NCI-H510A treated with DMSO at 0.1 percent for 48 hours (cell line): ENCODE measurements around the gene VSNL1.

Experiments used
- DNase-seq: peaks from one replicate; lab custom pipeline; 2025; lab: John Stamatoyannopoulos, UW

VSNL1 gene

DNA sequence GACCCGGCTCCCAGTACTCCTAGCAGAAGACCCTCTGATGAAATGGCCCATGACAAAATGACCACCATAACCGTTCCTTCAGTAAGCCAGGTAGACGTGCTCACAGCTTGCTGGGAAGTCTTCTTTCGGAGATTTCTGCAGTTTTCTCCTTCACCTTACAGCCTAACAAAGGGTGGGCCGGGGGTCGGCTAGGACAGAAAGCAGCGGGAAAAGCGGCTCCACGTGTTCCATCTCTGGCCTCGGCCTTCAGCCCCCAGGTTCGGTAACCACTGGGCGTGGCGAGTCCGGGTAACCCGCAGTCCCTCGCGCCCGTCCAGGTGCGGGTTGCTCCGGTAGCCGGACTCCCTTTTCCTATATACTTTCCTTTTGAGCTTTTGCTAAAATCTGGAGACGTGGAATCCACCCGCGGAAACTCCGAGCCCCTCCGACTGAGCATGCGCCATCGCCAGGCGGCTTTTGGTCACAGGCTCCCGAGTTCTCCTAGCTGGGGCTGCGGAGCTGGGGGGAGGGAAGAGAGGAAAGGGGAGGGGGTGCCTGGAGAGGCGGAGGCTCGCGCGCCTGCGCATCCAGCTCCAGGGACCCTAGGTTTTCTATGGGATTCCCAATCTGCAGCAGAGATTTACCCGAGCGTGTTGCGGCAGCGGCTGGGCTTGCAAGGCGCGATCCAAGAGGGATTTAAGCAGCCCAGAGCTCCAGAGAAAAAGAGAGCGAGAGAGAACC lies at the start of gene VSNL1:
TSS of gene VSNL1 (plus strand) at position 604 of the 720 bp plus-strand sequence. CDS start 51,379 bp downstream, outside the sequence.
- DNase-seq = peak; percentile 84

- no peak for DNase-seq
Measured at GRCh38 chr2:17495590-17495989, 44.9 kb upstream of the VSNL1 start.

DNA sequence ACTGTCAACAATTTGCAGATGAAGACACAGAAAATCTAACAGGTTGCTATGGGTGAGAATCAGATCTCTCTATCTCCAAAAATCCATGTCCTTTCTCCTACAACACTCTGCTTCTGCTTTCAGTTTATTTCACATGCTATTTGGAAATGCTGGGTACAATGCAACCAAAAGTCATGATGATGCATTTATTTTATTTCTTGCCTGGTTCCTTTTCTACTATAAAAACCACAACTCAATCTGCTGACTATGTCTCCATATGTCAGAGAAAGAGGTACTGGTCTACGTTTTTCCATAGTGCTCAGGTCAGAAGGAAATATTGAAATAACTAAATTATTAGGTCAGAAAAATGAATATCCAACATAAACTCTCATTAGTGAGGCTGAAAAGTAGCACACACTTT lies 42.8 kb upstream of the VSNL1 start:
- DNase-seq = no peak

DNA sequence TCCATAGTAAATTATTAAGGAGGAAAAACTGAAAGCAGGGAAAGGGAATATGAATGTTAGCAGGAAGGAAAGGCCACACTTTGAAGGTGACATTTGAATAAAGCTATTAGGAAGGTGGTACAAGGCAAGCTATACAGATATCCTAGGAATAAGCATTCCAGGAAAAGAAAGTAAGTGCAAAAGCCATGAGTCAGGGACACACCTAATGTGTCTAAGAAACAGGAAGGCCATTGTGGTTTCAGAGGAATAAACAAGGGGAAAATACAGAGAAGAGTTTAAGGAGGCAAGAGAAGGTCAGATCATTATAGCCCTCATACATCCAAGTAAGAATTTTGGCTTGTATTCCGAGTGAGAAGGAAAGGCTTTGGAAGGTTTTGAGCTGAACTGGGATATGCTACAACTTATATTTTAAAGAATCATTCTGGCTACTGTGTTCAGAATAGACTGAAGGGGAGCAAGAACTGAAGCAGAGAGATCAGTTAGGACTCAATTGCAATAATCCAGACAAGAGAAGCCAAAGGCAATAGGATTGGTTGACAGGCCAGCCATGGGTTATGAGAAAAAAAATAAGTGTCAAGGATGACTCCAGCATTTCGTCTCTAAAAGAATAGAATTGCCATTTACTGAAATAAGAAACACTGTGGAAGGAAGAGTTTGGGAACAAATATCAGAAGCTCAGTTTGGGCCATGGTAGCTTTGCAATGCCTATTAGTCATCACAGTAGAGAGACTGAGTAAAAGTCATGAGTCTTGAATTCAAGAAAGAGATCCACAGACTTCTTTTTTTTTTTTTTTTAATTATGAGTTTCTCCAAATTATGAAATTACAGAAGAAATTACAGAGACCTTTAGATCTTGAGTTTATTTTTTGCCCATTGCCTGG lies 33.5 kb upstream of the VSNL1 start:
- no peak for DNase-seq

GRCh38 chr2:17515652-17516051 lies 24.8 kb upstream of the VSNL1 start:
- DNase-seq = no peak

GRCh38 chr2:17517481-17518211 lies 22.9 kb upstream of the VSNL1 start:
- no peak for DNase-seq

DNA sequence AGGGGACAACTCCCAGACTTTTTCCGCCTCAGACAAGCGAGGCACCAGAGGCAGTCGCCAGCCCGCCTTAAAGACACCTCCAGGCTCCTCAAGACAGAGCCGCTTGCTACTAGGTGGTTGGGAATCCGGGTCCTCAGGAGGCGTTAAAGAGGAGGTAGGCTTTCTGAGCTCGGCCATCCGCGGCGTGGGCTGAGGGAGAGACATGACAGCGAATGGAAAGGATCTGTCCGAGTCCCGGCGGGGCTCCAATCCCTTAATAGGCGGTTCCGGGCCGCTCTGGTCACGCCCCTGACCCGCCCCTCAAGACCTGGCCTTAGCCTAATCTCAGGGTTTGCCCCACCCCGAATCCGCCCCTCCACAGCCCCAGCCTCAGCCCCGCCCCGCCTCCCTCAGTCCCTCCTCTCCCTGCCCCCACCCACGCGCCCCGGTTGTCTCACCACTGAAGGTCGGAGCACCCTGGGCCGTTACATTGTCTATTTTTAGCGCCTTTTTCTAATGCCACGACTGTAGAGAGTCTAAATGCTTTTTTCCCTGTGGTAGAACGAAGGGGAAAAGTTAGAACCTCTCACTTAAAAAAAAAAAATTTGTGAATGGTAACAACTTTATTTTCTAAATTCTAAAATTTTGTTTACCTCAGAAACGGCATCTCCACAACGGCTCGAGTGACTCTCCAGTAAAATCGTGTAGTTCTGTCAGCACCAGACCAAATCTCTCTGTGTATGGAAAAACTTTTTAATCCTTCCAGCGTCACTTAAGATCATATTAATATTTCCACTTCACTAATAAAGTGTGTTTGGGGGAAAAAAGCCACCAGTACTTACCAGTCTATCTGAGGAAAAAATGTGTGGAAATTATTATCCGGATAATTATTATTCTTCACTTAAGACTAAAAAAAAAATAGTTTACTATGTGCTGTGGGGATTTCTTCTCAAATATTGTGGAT lies 22.0 kb upstream of the VSNL1 start, which contains the start of gene RAD51AP2:
TSS of gene RAD51AP2 (minus strand) at position 229 of the 943 bp plus-strand sequence. CDS start at position 204, 25 bp downstream.
- DNase-seq = peak; percentile 61

DNA sequence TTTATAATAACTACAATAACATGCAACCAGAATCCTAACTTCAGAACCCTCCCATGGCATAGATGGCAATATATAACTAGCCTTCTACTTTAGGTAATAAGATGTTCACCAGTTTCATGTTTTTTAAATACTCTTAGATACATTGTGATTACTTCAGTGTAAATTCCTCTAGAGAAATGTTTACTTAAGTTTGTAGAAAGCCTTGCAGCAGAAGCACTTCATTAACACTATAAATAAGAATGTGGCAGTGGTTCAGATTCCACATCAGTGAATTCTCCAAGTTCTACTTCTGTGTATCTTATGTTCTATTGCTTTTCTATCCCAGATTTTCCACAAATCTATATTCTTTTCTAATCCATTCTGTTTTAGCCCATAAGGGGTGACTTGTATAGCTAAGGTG lies 21.0 kb upstream of the VSNL1 start:
- DNase-seq = no peak

- DNase-seq = no peak
Measured at GRCh38 chr2:17520761-17521160, 19.7 kb upstream of the VSNL1 start.

DNA sequence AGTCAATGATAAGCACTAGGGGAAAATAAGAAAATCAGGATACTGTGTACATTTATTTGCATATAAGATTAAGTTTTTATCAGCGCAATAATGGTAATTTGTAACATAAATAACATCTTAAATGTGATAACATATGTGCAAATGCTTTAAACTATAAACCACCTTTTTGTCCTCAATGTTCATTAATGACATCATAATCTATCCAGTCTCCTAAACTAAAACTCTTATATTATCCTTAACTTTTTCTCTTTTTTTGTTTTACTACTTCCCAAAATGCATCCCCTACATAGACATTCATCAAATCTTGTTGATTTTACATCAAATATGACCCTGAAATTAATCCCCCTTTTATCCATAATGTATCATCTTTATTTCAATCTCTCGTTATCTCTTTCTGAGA lies 18.9 kb upstream of the VSNL1 start:
- DNase-seq = no peak

DNA sequence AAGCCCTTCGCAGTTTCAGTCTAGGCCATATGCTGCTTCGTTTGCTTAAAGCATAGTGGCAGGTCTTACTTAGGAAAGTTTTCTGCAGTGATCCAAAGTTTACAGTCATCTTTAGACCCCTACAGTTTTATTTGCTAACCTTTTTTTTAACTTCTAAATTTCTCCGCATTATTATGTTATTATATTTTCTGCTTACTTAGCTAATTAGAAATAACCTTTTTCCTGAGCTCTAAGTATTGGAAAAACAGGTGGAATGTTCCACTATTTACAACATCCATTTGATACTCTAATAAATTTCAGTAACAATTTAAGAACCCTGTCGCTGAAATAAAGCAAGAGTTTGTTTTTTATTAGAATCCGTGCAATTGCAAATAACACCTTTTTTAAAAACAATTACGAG lies 18.2 kb upstream of the VSNL1 start:
- no peak for DNase-seq

GRCh38 chr2:17529771-17530170 lies 10.7 kb upstream of the VSNL1 start:
- DNase-seq = no peak

GRCh38 chr2:17533546-17533945 lies 7.0 kb upstream of the VSNL1 start:
- DNase-seq = no peak

- DNase-seq = no peak
Measured at GRCh38 chr2:17536416-17536815, 4.1 kb upstream of the VSNL1 start.

GRCh38 chr2:17538022-17538843 lies 2.3 kb upstream of the VSNL1 start:
- peak; percentile 66 for DNase-seq

DNA sequence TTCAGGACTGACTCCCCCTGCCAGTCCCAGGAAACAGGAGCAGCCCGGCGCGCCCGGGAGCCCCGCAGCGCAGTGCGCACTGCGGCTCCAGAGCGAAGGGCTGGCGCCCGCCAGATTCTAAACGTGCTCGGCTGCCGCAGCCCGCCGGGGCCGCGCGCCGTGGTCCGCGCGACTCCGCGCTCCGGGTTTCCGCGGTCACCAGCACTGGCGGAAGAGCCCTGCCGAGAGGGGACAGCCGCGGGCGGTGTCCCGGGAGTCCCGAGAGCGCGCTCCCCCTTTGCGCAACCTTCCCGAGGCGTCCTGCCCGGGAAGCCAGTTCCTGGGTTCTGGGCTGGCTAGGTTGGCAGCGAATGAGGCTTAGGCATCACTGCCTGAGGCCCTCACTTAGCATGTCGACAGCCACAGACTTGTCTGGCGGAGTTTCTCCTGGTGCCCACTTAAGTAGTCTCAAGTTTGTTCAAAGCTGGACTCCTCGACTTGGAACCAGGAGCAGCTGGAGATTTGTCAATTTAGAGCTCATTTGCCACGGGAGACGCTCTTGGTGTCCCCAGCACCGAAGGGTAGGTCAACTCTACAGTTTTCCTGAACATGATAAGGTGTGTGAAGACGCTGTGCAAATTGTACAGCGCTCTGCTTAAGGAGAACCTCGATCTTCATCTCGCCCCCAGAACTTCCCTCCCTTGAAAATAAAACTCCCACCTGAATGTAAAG lies 1.5 kb upstream of the VSNL1 start:
- peak; percentile 66 for DNase-seq

- peak; percentile 35 for DNase-seq
Measured at GRCh38 chr2:17539611-17540092, 844 bp upstream of the VSNL1 start.

- DNase-seq = no peak
Measured at GRCh38 chr2:17540813-17541530, 476 bp downstream of the VSNL1 start.

GRCh38 chr2:17541531-17541950 lies 1.0 kb downstream of the VSNL1 start:
- no peak for DNase-seq
